CD4-positive, CD25-positive, alpha-beta regulatory T cell (primary cell): ENCODE results near the gene MRTO4. TPM values are rescaled to one million over a fixed set of nuclear protein-coding genes. Genes with fewer than 3 reads are reported as not detected.
"Not testable (repeated sequence)": the region's sequence is repeated elsewhere in the genome, so short reads cannot be mapped to it uniquely, and the experiment has no call there.

Source experiments
- ATAC-seq, 2 donors: fragments of 150-1000 bp; cut with Tn5 transposase; one replicate each; pipeline ENCODE4 v1.10.0; 2021; ENCODE audit warnings: low read depth in 2 of 2, moderate number of reproducible peaks in 2 of 2, moderate library complexity in 1 of 2
- DNase-seq, 3 donors: peaks; one replicate each; pipeline versions ENCODE4 v3.0.0 to v3.0.0-alpha.2; 2012 to 2022; ENCODE audit warnings: mixed read lengths in 1 of 3
- H3K27ac ChIP-seq: one replicate; pipeline ENCODE4 v1.7.0; 2013; ENCODE audit warnings: mild to moderate bottlenecking, low read length; ENCODE audit not compliant: insufficient read depth, poor library complexity, severe bottlenecking
- H3K27me3 ChIP-seq: one replicate; pipeline ENCODE4 v1.7.0; 2013; ENCODE audit warnings: low read length; ENCODE audit not compliant: control insufficient read depth, insufficient read depth
- H3K36me3 ChIP-seq: one replicate; pipeline ENCODE4 v1.7.0; 2013; ENCODE audit warnings: mild to moderate bottlenecking, low read length, moderate library complexity; ENCODE audit not compliant: control insufficient read depth, insufficient read depth
- H3K4me1 ChIP-seq: 2 replicates; pipeline ENCODE4 v1.7.0; 2013; ENCODE audit warnings: mild to moderate bottlenecking, low read length; ENCODE audit not compliant: insufficient read depth, control insufficient read depth, poor library complexity, severe bottlenecking
- H3K4me3 ChIP-seq: one replicate; pipeline ENCODE4 v1.7.0; 2013; ENCODE audit warnings: low read depth, mild to moderate bottlenecking, low read length, moderate library complexity
- H3K9me3 ChIP-seq, 2 experiments: 1 replicate in 1 of 2; 2 replicates in 1 of 2; pipeline ENCODE4 v1.7.0; 2013; ENCODE audit warnings: low read length in 2 of 2, mild to moderate bottlenecking in 1 of 2, moderate library complexity in 1 of 2; ENCODE audit not compliant: control insufficient read depth in 2 of 2
- H3K27ac Mint-ChIP-seq, 3 donors: one replicate each; pipeline ENCODE4 v1.8.0; 2020 to 2022; ENCODE audit warnings: mild to moderate bottlenecking in 3 of 3, mixed read lengths in 3 of 3, moderate library complexity in 2 of 3
- H3K27me3 Mint-ChIP-seq: one replicate; pipeline ENCODE4 v1.8.0; 2022; ENCODE audit warnings: mild to moderate bottlenecking, mixed read lengths
- H3K36me3 Mint-ChIP-seq: one replicate; pipeline ENCODE4 v1.8.0; 2020; ENCODE audit warnings: mixed read lengths
- H3K4me1 Mint-ChIP-seq, 4 donors: one replicate each; pipeline ENCODE4 v1.8.0; 2020 to 2022; ENCODE audit warnings: mixed read lengths in 4 of 4, mild to moderate bottlenecking in 1 of 4
- H3K4me3 Mint-ChIP-seq, 4 donors: one replicate each; pipeline ENCODE4 v1.8.0; 2020 to 2022; ENCODE audit warnings: mild to moderate bottlenecking in 4 of 4, mixed read lengths in 4 of 4, moderate library complexity in 3 of 4
- H3K9me3 Mint-ChIP-seq, 7 donors: one replicate each; pipeline ENCODE4 v1.8.0; 2020 to 2022; ENCODE audit warnings: mixed read lengths in 7 of 7, mild to moderate bottlenecking in 3 of 7, moderate library complexity in 2 of 7
- polyA plus RNA-seq, 4 donors: library from polyadenylated mRNA; unstranded; fragments of 300-500 nt; fragmentation: Illumina TruSeq; gene quantifications; one replicate each; pipeline ENCODE4 v1.2.3, GENCODE V29; 2021
- total RNA-seq: library from RNA; stranded (reverse); gene quantifications from one replicate; pipeline ENCODE4 v1.2.3, GENCODE V29; 2022

The MRTO4 gene
- total and polyA plus RNA-seq, 5 donors from 2014 or later = 9.9 to 22.4 (median 20.1) TPM

DNA sequence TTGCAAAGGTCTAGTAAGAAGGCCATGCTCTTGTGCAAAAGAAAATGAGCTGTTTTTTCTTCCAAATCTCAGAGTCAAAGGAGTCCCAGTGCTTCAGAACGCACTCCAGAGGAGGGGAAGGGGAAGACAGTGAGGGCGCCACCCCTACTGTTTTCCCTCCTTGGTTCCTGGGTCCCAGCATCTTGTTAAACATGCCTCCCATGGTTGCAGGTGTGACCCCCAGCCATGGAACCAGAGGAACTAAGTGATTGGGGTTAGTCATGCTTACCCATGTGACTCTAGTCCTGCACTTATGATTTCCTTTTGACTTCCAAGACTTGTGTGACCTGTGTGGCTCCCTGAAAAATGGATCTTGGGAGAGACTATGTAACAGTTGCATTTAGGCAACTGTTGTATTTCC is 43.0 kb downstream of the MRTO4 start:
- no peaks in the 10 kb centered on the region for H3K4me1 ChIP-seq
- DNase-seq (no peak), ATAC-seq (no peak)
- no peaks in the 10 kb centered on the region for H3K36me3 ChIP-seq
- no peak overlapping the region for H3K4me3 ChIP-seq
- Mint-ChIP-seq H3K4me3 (no peak overlapping the region), H3K4me1 (no peaks in the 10 kb centered on the region), H3K27me3 (peaks cover 1% of the 10 kb centered on the region), H3K9me3 (peaks cover 2 to 18% (median 11%) of the 10 kb centered on the region in 7 donors), H3K36me3 (peaks cover 24% of the 10 kb centered on the region), H3K27ac (no peak overlapping the region)
- H3K9me3 ChIP-seq = peaks cover 13 to 17% of the 10 kb centered on the region in 2 experiments
- H3K27ac ChIP-seq = no peak overlapping the region
- no peaks in the 10 kb centered on the region for H3K27me3 ChIP-seq

- peaks cover 0 to 10% (median 4%) of the 10 kb centered on the region in 7 donors for H3K9me3 Mint-ChIP-seq
- H3K4me1 ChIP-seq = no peaks in the 10 kb centered on the region
- ATAC-seq (no peak), DNase-seq (no peak)
- peaks cover 40% of the 10 kb centered on the region for H3K36me3 Mint-ChIP-seq
- H3K27me3 Mint-ChIP-seq = no peaks in the 10 kb centered on the region
- no peak overlapping the region for H3K27ac ChIP-seq
- H3K27me3 ChIP-seq = no peaks in the 10 kb centered on the region
- peaks cover 2 to 7% of the 10 kb centered on the region in 2 experiments for H3K9me3 ChIP-seq
- no peaks in the 10 kb centered on the region for H3K4me1 Mint-ChIP-seq
- peaks cover 23% of the 10 kb centered on the region for H3K36me3 ChIP-seq
- no peak overlapping the region for H3K27ac Mint-ChIP-seq
- H3K4me3 ChIP-seq = no peak overlapping the region
- no peak overlapping the region for H3K4me3 Mint-ChIP-seq
Observed at GRCh38 chr1:19300211-19300610, 48.6 kb downstream of the MRTO4 start.

- not testable (repeated sequence) for DNase-seq, H3K27ac ChIP-seq, H3K9me3 ChIP-seq, H3K4me1 Mint-ChIP-seq, H3K4me3 ChIP-seq, H3K27me3 Mint-ChIP-seq, H3K9me3 Mint-ChIP-seq, H3K27ac Mint-ChIP-seq, H3K4me1 ChIP-seq, H3K4me3 Mint-ChIP-seq, H3K27me3 ChIP-seq, ATAC-seq
- peaks cover 43% of the 10 kb centered on the region for H3K36me3 ChIP-seq
- H3K36me3 Mint-ChIP-seq = peaks cover 39% of the 10 kb centered on the region
Observed at GRCh38 chr1:19304081-19304480, 52.5 kb downstream of the MRTO4 start.

DNA sequence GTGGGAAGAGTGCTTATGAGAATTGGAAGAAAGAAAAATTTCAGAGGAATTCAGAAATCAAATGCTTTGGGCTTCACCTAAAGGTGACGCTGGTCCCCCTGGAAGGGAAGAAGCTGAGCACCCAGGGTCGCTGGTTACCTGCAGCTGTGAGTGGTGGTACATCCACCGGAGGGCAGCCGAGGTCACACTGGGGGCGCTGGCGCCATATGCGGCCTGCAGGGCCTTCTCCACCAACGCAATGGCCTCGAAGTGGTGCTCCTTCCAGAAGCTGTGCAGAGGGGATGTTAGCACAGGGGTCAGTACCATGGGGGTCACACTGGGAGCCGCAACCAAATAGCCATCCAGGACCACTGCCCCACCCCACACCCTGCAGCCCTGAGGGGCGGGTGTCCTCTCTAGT is 54.3 kb downstream of the MRTO4 start:
- Histone ChIP-seq H3K4me3 (no peak overlapping the region), H3K36me3 (peaks cover 43% of the 10 kb centered on the region), H3K27ac (no peak overlapping the region), H3K9me3 (no peaks in the 10 kb centered on the region), H3K4me1 (peaks cover 4% of the 10 kb centered on the region), H3K27me3 (no peaks in the 10 kb centered on the region)
- ATAC-seq (no peak), DNase-seq (no peak)
- H3K27me3 Mint-ChIP-seq = no peaks in the 10 kb centered on the region
- H3K36me3 Mint-ChIP-seq = peaks cover 37% of the 10 kb centered on the region
- H3K9me3 Mint-ChIP-seq = no peaks in the 10 kb centered on the region
- no peak overlapping the region for H3K27ac Mint-ChIP-seq
- H3K4me3 Mint-ChIP-seq = peak overlapping the region in 1 of 4 donors; percentile 44
- H3K4me1 Mint-ChIP-seq = peaks cover 0 to 23% (median 13%) of the 10 kb centered on the region in 4 donors

- no peak for DNase-seq
Observed at GRCh38 chr1:19306941-19307340, 55.3 kb downstream of the MRTO4 start.

GRCh38 chr1:19307794-19308508 is 56.3 kb downstream of the MRTO4 start:
- no peaks in the 10 kb centered on the region for H3K27me3 ChIP-seq
- H3K36me3 Mint-ChIP-seq = peaks cover 36% of the 10 kb centered on the region
- ATAC-seq = no peak
- no peak overlapping the region for H3K27ac Mint-ChIP-seq
- H3K27ac ChIP-seq = no peak overlapping the region
- H3K9me3 ChIP-seq = no peaks in the 10 kb centered on the region
- peaks cover 0 to 34% (median 20%) of the 10 kb centered on the region in 4 donors for H3K4me1 Mint-ChIP-seq
- H3K4me3 ChIP-seq = no peak overlapping the region
- peaks cover 42% of the 10 kb centered on the region for H3K36me3 ChIP-seq
- H3K4me1 ChIP-seq = peaks cover 19% of the 10 kb centered on the region
- no peak for DNase-seq
- no peaks in the 10 kb centered on the region for H3K27me3 Mint-ChIP-seq
- no peaks in the 10 kb centered on the region for H3K9me3 Mint-ChIP-seq
- H3K4me3 Mint-ChIP-seq = peak overlapping the region; percentile 13 to 72 (median 48)

More at GRCh38 chr1:19306941-19307340, 55.3 kb downstream of the MRTO4 start:
- Mint-ChIP-seq H3K36me3 (peaks cover 40% of the 10 kb centered on the region), H3K9me3 (no peaks in the 10 kb centered on the region), H3K4me1 (peaks cover 0 to 30% (median 18%) of the 10 kb centered on the region in 4 donors), H3K27me3 (no peaks in the 10 kb centered on the region), H3K4me3 (no peak overlapping the region), H3K27ac (no peak overlapping the region)
- no peaks in the 10 kb centered on the region for H3K27me3 ChIP-seq
- peaks cover 43% of the 10 kb centered on the region for H3K36me3 ChIP-seq
- ATAC-seq = no peak
- no peaks in the 10 kb centered on the region for H3K9me3 ChIP-seq
- peaks cover 12% of the 10 kb centered on the region for H3K4me1 ChIP-seq
- no peak overlapping the region for H3K27ac ChIP-seq
- H3K4me3 ChIP-seq = no peak overlapping the region

DNA sequence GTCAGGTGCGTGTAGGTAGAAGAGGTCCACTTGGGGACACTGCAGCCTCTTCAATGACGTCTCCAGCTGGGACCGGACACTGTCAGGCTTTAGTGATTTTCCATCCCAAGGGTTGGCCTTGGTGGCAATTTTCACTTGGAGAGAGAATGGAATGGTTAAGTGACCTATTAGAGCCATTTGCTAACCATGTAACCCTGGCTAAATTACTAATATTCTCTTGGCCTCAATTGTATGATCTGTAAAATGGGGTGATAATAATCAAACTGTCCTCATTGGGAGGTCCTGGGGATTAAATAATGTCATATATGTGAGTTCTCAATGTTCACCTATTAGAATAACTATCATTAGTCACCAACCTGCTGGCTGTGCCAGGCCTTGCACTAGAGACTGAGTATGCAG is 56.9 kb downstream of the MRTO4 start:
- Mint-ChIP-seq H3K4me3 (peak overlapping the region in 2 of 4 donors; percentile 70 to 86), H3K27ac (no peak overlapping the region), H3K27me3 (no peaks in the 10 kb centered on the region), H3K36me3 (peaks cover 33% of the 10 kb centered on the region), H3K4me1 (peaks cover 0 to 39% (median 25%) of the 10 kb centered on the region in 4 donors), H3K9me3 (no peaks in the 10 kb centered on the region)
- Histone ChIP-seq H3K27ac (no peak overlapping the region), H3K27me3 (no peaks in the 10 kb centered on the region), H3K4me1 (peaks cover 25% of the 10 kb centered on the region), H3K9me3 (no peaks in the 10 kb centered on the region), H3K36me3 (peaks cover 36% of the 10 kb centered on the region), H3K4me3 (no peak overlapping the region)
- DNase-seq (no peak), ATAC-seq (no peak)
